Measurements from ENCODE around the gene SFTA2.
"Not testable (repeated sequence)": the region's sequence is repeated elsewhere in the genome, so short reads cannot be mapped to it uniquely, and the experiment has no call there.

Gene SFTA2

GRCh38 chr6:30912746-30913520 lies 19.0 kb downstream of the SFTA2 start:
- DNase-seq: no peak

GRCh38 chr6:30910473-30910872 lies 21.5 kb downstream of the SFTA2 start:
- not testable (repeated sequence) for DNase-seq

GRCh38 chr6:30908700-30909099 lies 23.3 kb downstream of the SFTA2 start:
- no peak for DNase-seq

GRCh38 chr6:30907758-30908591 lies 24.0 kb downstream of the SFTA2 start, which contains the start of gene GTF2H4:
GTF2H4 (plus strand) TSS chr6:30908207.
- peak; percentile 99 for DNase-seq

GRCh38 chr6:30907290-30907757 lies 24.6 kb downstream of the SFTA2 start:
- not testable (repeated sequence) for DNase-seq

GRCh38 chr6:30903236-30903635 lies 28.7 kb downstream of the SFTA2 start:
- DNase-seq: no peak

- DNase-seq: no peak
Measured at GRCh38 chr6:30902709-30903108, 29.3 kb downstream of the SFTA2 start.

- DNase-seq: not testable (repeated sequence)
Measured at GRCh38 chr6:30902196-30902595, 29.8 kb downstream of the SFTA2 start.

GRCh38 chr6:30901436-30901835 lies 30.5 kb downstream of the SFTA2 start:
- DNase-seq: no peak

GRCh38 chr6:30900863-30901417 lies 31.0 kb downstream of the SFTA2 start:
- DNase-seq: no peak

GRCh38 chr6:30898750-30899360 lies 33.1 kb downstream of the SFTA2 start:
- DNase-seq: no peak

GRCh38 chr6:30897882-30898281 lies 34.1 kb downstream of the SFTA2 start:
- no peak for DNase-seq

GRCh38 chr6:30896541-30896940 lies 35.4 kb downstream of the SFTA2 start:
- no peak for DNase-seq

- no peak for DNase-seq
Measured at GRCh38 chr6:30895343-30895742, 36.6 kb downstream of the SFTA2 start.

GRCh38 chr6:30894935-30895334 lies 37.0 kb downstream of the SFTA2 start:
- no peak for DNase-seq

- DNase-seq: no peak
Measured at GRCh38 chr6:30894381-30894780, 37.6 kb downstream of the SFTA2 start.

- DNase-seq: no peak
Measured at GRCh38 chr6:30893666-30894065, 38.3 kb downstream of the SFTA2 start.

- no peak for DNase-seq
Measured at GRCh38 chr6:30893001-30893591, 38.9 kb downstream of the SFTA2 start.

GRCh38 chr6:30891816-30892538 lies 40.0 kb downstream of the SFTA2 start:
- DNase-seq: no peak

- no peak for DNase-seq
Measured at GRCh38 chr6:30891450-30891723, 40.6 kb downstream of the SFTA2 start.

- DNase-seq: no peak
Measured at GRCh38 chr6:30890646-30891449, 41.1 kb downstream of the SFTA2 start.
